Fibroblast of lung (primary cell): Measurements from ENCODE around the gene COL7A1. TPM values are rescaled to one million over a fixed set of nuclear protein-coding genes. Genes with fewer than 3 reads are reported as not detected.
A peak's percentile ranks its signal among the peaks of the same experiment; 100 is the strongest.

Experiments
- DNase-seq, 2 donors: peaks; one replicate each; pipeline versions ENCODE4 v3.0.0 to v3.0.0-alpha.2; 2010; ENCODE audit warnings: low read depth in 2 of 2
- H2AFZ ChIP-seq: 2 replicates; pipeline ENCODE4 v1.5.1; 2012; ENCODE audit warnings: low read length, control low read depth, inconsistent platforms
- H3K27ac ChIP-seq: 2 replicates; pipeline ENCODE4 v1.5.1; 2011; ENCODE audit warnings: low read length, control low read depth; ENCODE audit not compliant: insufficient read depth
- H3K27me3 ChIP-seq: 2 replicates; pipeline ENCODE4 v1.5.1; 2011; ENCODE audit warnings: mild to moderate bottlenecking, low read length; ENCODE audit not compliant: control insufficient read depth, insufficient read depth
- H3K36me3 ChIP-seq: 2 replicates; pipeline ENCODE4 v1.5.1; 2011; ENCODE audit warnings: low read length; ENCODE audit not compliant: control insufficient read depth, insufficient read depth
- H3K4me1 ChIP-seq: 2 replicates; pipeline ENCODE4 v1.5.1; 2011; ENCODE audit warnings: low read length; ENCODE audit not compliant: control insufficient read depth, insufficient read depth; ENCODE audit errors: extremely low read depth
- H3K4me2 ChIP-seq: 2 replicates; pipeline ENCODE4 v1.5.1; 2011; ENCODE audit warnings: low read length, control low read depth; ENCODE audit not compliant: insufficient read depth; ENCODE audit errors: extremely low read depth
- H3K4me3 ChIP-seq, 4 experiments: fragments of 200-600 bp in 1 of 4; sonication (generic) in 1 of 4; replicated peaks in 1 of 4; 2 replicates each; pipeline ENCODE4 v1.5.1; 2011 to 2016; ENCODE audit warnings: low read length in 4 of 4, low read depth in 3 of 4, mild to moderate bottlenecking in 3 of 4, control low read depth in 2 of 4, inconsistent platforms in 1 of 4, mixed read lengths in 1 of 4; ENCODE audit not compliant: insufficient read depth in 1 of 4; ENCODE audit errors: control extremely low read depth in 1 of 4
- H3K79me2 ChIP-seq: 2 replicates; pipeline ENCODE4 v1.5.1; 2012; ENCODE audit warnings: mild to moderate bottlenecking, low read length, inconsistent platforms; ENCODE audit not compliant: control insufficient read depth, insufficient read depth
- H3K9ac ChIP-seq: 2 replicates; pipeline ENCODE4 v1.5.1; 2011; ENCODE audit warnings: mild to moderate bottlenecking, low read length, control low read depth; ENCODE audit not compliant: insufficient read depth
- H3K9me3 ChIP-seq: 2 replicates; pipeline ENCODE4 v1.5.1; 2012; ENCODE audit warnings: low read depth, low read length; ENCODE audit not compliant: control insufficient read depth, insufficient read depth
- H4K20me1 ChIP-seq: 2 replicates; pipeline ENCODE4 v1.5.1; 2011; ENCODE audit warnings: low read length; ENCODE audit not compliant: control insufficient read depth, insufficient read depth; ENCODE audit errors: extremely low read depth
- CTCF ChIP-seq, 2 donors: IDR thresholded peaks in 1 of 2; conservative IDR thresholded peaks in 1 of 2; 1 replicate in 1 of 2; 2 replicates in 1 of 2; pipeline ENCODE4 v1.5.1; 2011 to 2012; ENCODE audit warnings: low read length in 2 of 2, control low read depth in 1 of 2, inconsistent platforms in 1 of 2, low read depth in 1 of 2, mild to moderate bottlenecking in 1 of 2
- EZH2 ChIP-seq: IDR thresholded peaks from 2 replicates; pipeline ENCODE4 v1.5.1; 2012; ENCODE audit warnings: low read length, control low read depth, mild to moderate bottlenecking; ENCODE audit errors: missing control alignments
- polyA plus RNA-seq, 2 donors: library from polyadenylated mRNA; depleted of rRNA in 1 of 2; stranded (reverse) in 1 of 2; unstranded in 1 of 2; fragments of >200 nt; gene quantifications; 2 replicates each; pipeline ENCODE4 v1.2.1, GENCODE V29; 2011 to 2012; ENCODE audit warnings: missing spikeins in 1 of 2
- total RNA-seq: library from RNA; depleted of rRNA; stranded (reverse); fragments of >200 nt; gene quantifications from 2 replicates; pipeline ENCODE4 v1.2.1, GENCODE V29; 2014

COL7A1 gene
- total and polyA plus RNA-seq, 2 donors (not counting 1 experiment from before 2014, with no cell fraction given) = 3.4 to 36.7 TPM

GRCh38 chr3:48548126-48548525 lies 47.0 kb downstream of the COL7A1 start:
- no peak overlapping the region for H3K4me3 ChIP-seq
- H3K4me1 ChIP-seq = no peaks in the 10 kb centered on the region
- no peak overlapping the region for H2AFZ ChIP-seq
- H3K27ac ChIP-seq = no peak overlapping the region
- H3K36me3 ChIP-seq = peaks cover 8% of the 10 kb centered on the region
- DNase-seq = no peak
- no peaks in the 10 kb centered on the region for H3K27me3 ChIP-seq
- no peaks in the 10 kb centered on the region for H3K9me3 ChIP-seq
- H3K79me2 ChIP-seq = no peaks in the 10 kb centered on the region
- no peak overlapping the region for H3K9ac ChIP-seq
- no peak for TF ChIP-seq EZH2
- TF ChIP-seq CTCF (conservative IDR thresholded peaks at IDR 0.05 in 1 of 2, IDR thresholded peaks at IDR 0.05 in 1 of 2; ENCODE audit: low read depth in 1 of 2, low read length in 2 of 2) = no peak
- H3K4me2 ChIP-seq = no peak overlapping the region
- no peaks in the 10 kb centered on the region for H4K20me1 ChIP-seq

GRCh38 chr3:48546203-48546829 lies 48.8 kb downstream of the COL7A1 start:
- no peak for TF ChIP-seq EZH2
- TF ChIP-seq CTCF (conservative IDR thresholded peaks at IDR 0.05 in 1 of 2, IDR thresholded peaks at IDR 0.05 in 1 of 2; ENCODE audit: low read depth in 1 of 2, low read length in 2 of 2) = no peak
- H2AFZ ChIP-seq = no peak overlapping the region
- no peaks in the 10 kb centered on the region for H3K79me2 ChIP-seq
- H3K27me3 ChIP-seq = no peaks in the 10 kb centered on the region
- no peaks in the 10 kb centered on the region for H3K9me3 ChIP-seq
- no peaks in the 10 kb centered on the region for H3K4me1 ChIP-seq
- no peak overlapping the region for H3K9ac ChIP-seq
- peaks cover 8% of the 10 kb centered on the region for H3K36me3 ChIP-seq
- H3K4me2 ChIP-seq = no peak overlapping the region
- H4K20me1 ChIP-seq = no peaks in the 10 kb centered on the region
- H3K4me3 ChIP-seq = no peak overlapping the region
- H3K27ac ChIP-seq = no peak overlapping the region
- peak in 1 of 2 donors; percentile 19 for DNase-seq

GRCh38 chr3:48544141-48544540 lies 51.0 kb downstream of the COL7A1 start:
- Histone ChIP-seq H2AFZ (no peak overlapping the region), H3K36me3 (peaks cover 8% of the 10 kb centered on the region), H3K4me2 (no peak overlapping the region), H3K9ac (no peak overlapping the region), H3K79me2 (no peaks in the 10 kb centered on the region), H3K9me3 (no peaks in the 10 kb centered on the region), H3K27ac (no peak overlapping the region), H3K4me3 (no peak overlapping the region), H3K4me1 (no peaks in the 10 kb centered on the region), H4K20me1 (no peaks in the 10 kb centered on the region), H3K27me3 (no peaks in the 10 kb centered on the region)
- TF ChIP-seq CTCF (conservative IDR thresholded peaks at IDR 0.05 in 1 of 2, IDR thresholded peaks at IDR 0.05 in 1 of 2; ENCODE audit: low read depth in 1 of 2, low read length in 2 of 2) (no peak), EZH2 (no peak)
- DNase-seq = no peak
